Smooth muscle cell (in vitro differentiated cells): ENCODE results near the gene RASAL2. TPM values are rescaled to one million over a fixed set of nuclear protein-coding genes. Genes with fewer than 3 reads are reported as not detected.

Experiments used
- DNase-seq: peaks from one replicate; lab custom pipeline; 2025; ENCODE audit not compliant: unreplicated experiment; lab: John Stamatoyannopoulos, UW
- H2AFZ ChIP-seq: fragments of 200-600 bp; sonication (generic); 2 replicates; pipeline ENCODE4 v1.6.0; 2016; ENCODE audit warnings: antibody characterized with exemption, low read depth, mild to moderate bottlenecking
- H3F3A ChIP-seq: fragments of 200-600 bp; sonication (generic); 2 replicates; pipeline ENCODE4 v1.6.0; 2017; ENCODE audit warnings: antibody characterized with exemption, low read depth
- H3K27ac ChIP-seq: fragments of 200-600 bp; sonication (generic); 2 replicates; pipeline ENCODE4 v1.5.1; 2016; ENCODE audit warnings: low read depth, mild to moderate bottlenecking
- H3K27me3 ChIP-seq: fragments of 200-600 bp; sonication (generic); 2 replicates; pipeline ENCODE4 v1.6.1; 2016; ENCODE audit warnings: low read depth, mild to moderate bottlenecking
- H3K36me3 ChIP-seq: fragments of 200-600 bp; sonication (generic); 2 replicates; pipeline ENCODE4 v1.5.1; 2016; ENCODE audit warnings: low read depth
- H3K4me1 ChIP-seq: fragments of 200-600 bp; sonication (generic); 2 replicates; pipeline ENCODE4 v1.5.1; 2016; ENCODE audit warnings: low read depth
- H3K4me2 ChIP-seq: fragments of 200-600 bp; sonication (generic); 2 replicates; pipeline ENCODE4 v1.6.0; 2016; ENCODE audit warnings: mild to moderate bottlenecking
- H3K4me3 ChIP-seq: fragments of 200-600 bp; sonication (generic); 2 replicates; pipeline ENCODE4 v1.5.1; 2016; ENCODE audit warnings: mild to moderate bottlenecking
- H3K79me2 ChIP-seq: fragments of 200-600 bp; sonication (generic); 2 replicates; pipeline ENCODE4 v1.6.0; 2016; ENCODE audit warnings: low read depth, mild to moderate bottlenecking
- H3K9ac ChIP-seq: fragments of 200-600 bp; sonication (generic); 2 replicates; pipeline ENCODE4 v1.6.0; 2016; ENCODE audit warnings: low read depth
- H3K9me3 ChIP-seq: fragments of 200-600 bp; sonication (generic); replicated peaks from 2 replicates; pipeline ENCODE4 v1.5.1; 2016; ENCODE audit warnings: low read depth
- H4K20me1 ChIP-seq: fragments of 200-600 bp; sonication (generic); 2 replicates; pipeline ENCODE4 v1.6.0; 2016; ENCODE audit warnings: low read depth
- CTCF ChIP-seq: fragments of 200-600 bp; sonication (generic); IDR thresholded peaks from 2 replicates; pipeline ENCODE4 v1.5.1; 2017; ENCODE audit warnings: borderline replicate concordance, mild to moderate bottlenecking, antibody characterized with exemption; ENCODE audit not compliant: insufficient read depth, poor library complexity, severe bottlenecking
- WGBS: methylation state at CpG from one replicate; pipeline ENCODE4 v1.1.7; 2016; ENCODE audit warnings: low lambda C conversion rate; 5-methylcytosine and 5-hydroxymethylcytosine counted together
- polyA plus RNA-seq: library from polyadenylated mRNA; unstranded; fragments of >200 nt; fragmentation: Nextera tagmentation; extraction: Ambion mirVana; gene quantifications from 2 replicates; pipeline ENCODE4 v1.2.1, GENCODE V29; 2016
- total RNA-seq: library from RNA; depleted of rRNA; stranded (reverse); fragments of >200 nt; gene quantifications from 2 replicates; pipeline ENCODE4 v1.2.3, GENCODE V29; 2014

Gene RASAL2
- total and polyA plus RNA-seq, 2 experiments from 2014 or later: 4.3 to 17.6 TPM

GRCh38 chr1:178223289-178223688 is 129.4 kb downstream of the RASAL2 start:
- peaks cover 58% of the 10 kb centered on the region for H3K79me2 ChIP-seq
- H2AFZ ChIP-seq: no peak overlapping the region
- no peak overlapping the region for H3K9ac ChIP-seq

GRCh38 chr1:178224358-178224757 is 130.5 kb downstream of the RASAL2 start:
- 59% methylated on average over 4 of the region's 4 CpGs for WGBS

More at GRCh38 chr1:178223289-178223688, 129.4 kb downstream of the RASAL2 start:
- Histone ChIP-seq H3K36me3 (no peaks in the 10 kb centered on the region), H3K4me3 (no peak overlapping the region), H3K4me2 (no peak overlapping the region), H4K20me1 (peaks cover 41% of the 10 kb centered on the region), H3K9me3 (no peaks in the 10 kb centered on the region), H3K27me3 (no peaks in the 10 kb centered on the region), H3F3A (no peaks in the 10 kb centered on the region), H3K27ac (no peak overlapping the region), H3K4me1 (no peaks in the 10 kb centered on the region)
- TF ChIP-seq CTCF: no peak
- 77% methylated on average over 1 of the region's 1 CpG for WGBS
- DNase-seq: no peak

GRCh38 chr1:178230881-178231409 is 137.0 kb downstream of the RASAL2 start:
- no peak for TF ChIP-seq CTCF
- no peak overlapping the region for H3K4me2 ChIP-seq
- H3K4me1 ChIP-seq: peaks cover 5% of the 10 kb centered on the region
- no peaks in the 10 kb centered on the region for H3K27me3 ChIP-seq
- no peak overlapping the region for H3K4me3 ChIP-seq
- H3K79me2 ChIP-seq: peaks cover 43% of the 10 kb centered on the region
- peaks cover 9% of the 10 kb centered on the region for H3F3A ChIP-seq
- no peaks in the 10 kb centered on the region for H3K9me3 ChIP-seq
- H3K9ac ChIP-seq: no peak overlapping the region
- 92% methylated on average over 5 of the region's 5 CpGs for WGBS
- no peak overlapping the region for H2AFZ ChIP-seq
- H4K20me1 ChIP-seq: peaks cover 12% of the 10 kb centered on the region
- no peak for DNase-seq
- H3K36me3 ChIP-seq: no peaks in the 10 kb centered on the region
- no peak overlapping the region for H3K27ac ChIP-seq

More at GRCh38 chr1:178224358-178224757, 130.5 kb downstream of the RASAL2 start:
- no peak overlapping the region for H3K9ac ChIP-seq
- no peaks in the 10 kb centered on the region for H3K9me3 ChIP-seq
- H3K36me3 ChIP-seq: no peaks in the 10 kb centered on the region
- H3K27me3 ChIP-seq: no peaks in the 10 kb centered on the region
- H3K4me3 ChIP-seq: no peak overlapping the region
- TF ChIP-seq CTCF: no peak
- peaks cover 41% of the 10 kb centered on the region for H4K20me1 ChIP-seq
- peaks cover 66% of the 10 kb centered on the region for H3K79me2 ChIP-seq
- no peak for DNase-seq
- H3F3A ChIP-seq: no peaks in the 10 kb centered on the region
- H3K27ac ChIP-seq: no peak overlapping the region
- peak overlapping the region; percentile 63 for H3K4me2 ChIP-seq
- H3K4me1 ChIP-seq: no peaks in the 10 kb centered on the region
- H2AFZ ChIP-seq: no peak overlapping the region

- H3K79me2 ChIP-seq: peaks cover 43% of the 10 kb centered on the region
- no peak for TF ChIP-seq CTCF
- H3F3A ChIP-seq: peaks cover 9% of the 10 kb centered on the region
- H3K9me3 ChIP-seq: no peaks in the 10 kb centered on the region
- H3K27me3 ChIP-seq: no peaks in the 10 kb centered on the region
- no peak for DNase-seq
- peaks cover 5% of the 10 kb centered on the region for H4K20me1 ChIP-seq
- H3K27ac ChIP-seq: peak overlapping the region; percentile 49
- no peak overlapping the region for H3K4me3 ChIP-seq
- H3K4me2 ChIP-seq: peak overlapping the region; percentile 3
- no peaks in the 10 kb centered on the region for H3K36me3 ChIP-seq
- H3K9ac ChIP-seq: no peak overlapping the region
- H2AFZ ChIP-seq: no peak overlapping the region
- H3K4me1 ChIP-seq: peaks cover 5% of the 10 kb centered on the region
Measured at GRCh38 chr1:178232108-178232507, 138.2 kb downstream of the RASAL2 start.
